HG03095 (cell line): ENCODE results near the gene LRRC37A3.
A peak's percentile ranks its signal among the peaks of the same experiment; 100 is the strongest.
"Not testable (repeated sequence)": the region's sequence is repeated elsewhere in the genome, so short reads cannot be mapped to it uniquely, and the experiment has no call there.

Experiments used
- ATAC-seq: cut with Tn5 transposase; IDR thresholded peaks from one replicate; pipeline ENCODE4 v1.9.1; 2021; ENCODE audit warnings: moderate library complexity; ENCODE audit not compliant: unreplicated experiment

Gene LRRC37A3

DNA sequence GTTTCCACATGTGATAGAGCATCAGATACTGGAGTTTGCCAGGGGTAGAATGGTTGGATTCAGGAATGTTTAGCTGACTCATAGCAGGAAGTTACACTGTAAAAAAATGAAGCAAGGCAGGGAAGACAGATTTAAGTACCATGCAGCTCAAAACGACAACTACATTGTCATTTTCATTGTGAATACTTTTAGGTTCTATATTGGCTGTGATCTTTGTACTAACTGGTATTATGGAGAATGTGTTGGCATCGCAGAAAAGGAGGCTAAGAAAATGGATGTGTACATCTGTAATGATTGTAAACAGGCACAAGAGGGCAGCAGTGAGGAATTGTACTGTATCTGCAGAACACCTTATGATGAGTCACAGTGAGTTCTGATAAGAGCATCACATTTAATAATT lies 8.2 kb upstream of the LRRC37A3 start:
- peak; percentile 54 for ATAC-seq

DNA sequence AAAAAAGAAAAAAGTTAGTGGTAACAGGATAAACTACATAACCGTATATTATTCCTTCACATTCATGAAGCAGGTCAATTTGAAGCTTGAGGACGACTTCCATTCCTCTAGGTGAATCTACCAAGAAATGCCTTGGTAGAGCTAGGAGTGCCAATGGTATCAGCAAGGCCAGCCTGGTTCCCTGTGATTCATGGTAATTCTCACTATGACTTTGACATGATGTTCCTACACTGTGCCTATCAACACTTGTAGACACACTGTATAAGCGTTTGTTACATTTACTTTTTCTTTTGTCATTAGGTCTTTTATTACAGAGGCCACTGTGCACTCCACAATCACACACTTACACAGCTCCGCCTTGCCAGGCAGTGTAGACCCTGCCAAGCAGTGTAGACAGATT lies 7.2 kb upstream of the LRRC37A3 start:
- ATAC-seq: not testable (repeated sequence)

DNA sequence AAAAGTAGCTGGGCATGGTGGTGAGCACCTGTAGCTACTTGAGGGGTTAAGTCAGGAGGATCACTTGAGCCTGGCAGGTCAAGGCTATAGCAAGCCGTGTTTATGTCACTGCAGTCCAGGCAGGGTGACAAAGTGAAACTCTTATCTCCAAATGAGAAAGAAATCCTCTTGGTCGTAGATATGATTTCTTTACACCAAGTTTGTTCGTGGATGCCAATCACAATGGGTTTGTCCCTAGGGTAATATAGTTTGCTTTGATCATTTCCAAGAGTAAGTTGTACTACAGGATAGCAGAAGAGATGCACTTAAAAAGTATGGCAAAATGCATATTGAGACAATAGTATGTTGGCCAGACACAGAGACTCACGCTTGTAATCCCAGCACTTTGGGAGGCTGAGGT lies 6.0 kb upstream of the LRRC37A3 start:
- ATAC-seq: not testable (repeated sequence)

DNA sequence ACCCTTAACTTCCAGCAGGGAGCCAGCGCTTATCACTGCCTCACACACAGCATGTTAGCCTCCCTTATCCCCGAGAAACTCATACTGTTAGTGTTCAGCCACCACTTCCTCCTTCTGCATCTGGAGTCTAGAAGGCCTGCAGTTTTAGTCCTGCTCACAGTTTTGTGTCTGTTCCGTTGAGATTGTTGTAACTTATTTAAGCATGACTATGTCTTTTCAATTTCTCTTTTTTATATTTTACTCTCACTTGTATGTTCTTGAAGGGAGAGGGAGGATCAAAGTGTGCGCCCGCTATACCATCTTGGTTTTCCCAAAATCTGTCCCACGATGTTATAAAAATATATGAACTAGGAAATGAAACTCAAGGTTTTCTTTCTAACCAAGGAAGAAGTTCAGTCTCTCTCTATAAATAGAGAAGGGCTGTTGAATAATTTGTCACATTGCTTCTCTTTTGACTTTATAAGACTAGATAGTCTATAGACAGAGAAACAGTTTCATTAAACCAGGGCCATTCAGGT lies 3.8 kb upstream of the LRRC37A3 start:
- peak; percentile 28 for ATAC-seq

DNA sequence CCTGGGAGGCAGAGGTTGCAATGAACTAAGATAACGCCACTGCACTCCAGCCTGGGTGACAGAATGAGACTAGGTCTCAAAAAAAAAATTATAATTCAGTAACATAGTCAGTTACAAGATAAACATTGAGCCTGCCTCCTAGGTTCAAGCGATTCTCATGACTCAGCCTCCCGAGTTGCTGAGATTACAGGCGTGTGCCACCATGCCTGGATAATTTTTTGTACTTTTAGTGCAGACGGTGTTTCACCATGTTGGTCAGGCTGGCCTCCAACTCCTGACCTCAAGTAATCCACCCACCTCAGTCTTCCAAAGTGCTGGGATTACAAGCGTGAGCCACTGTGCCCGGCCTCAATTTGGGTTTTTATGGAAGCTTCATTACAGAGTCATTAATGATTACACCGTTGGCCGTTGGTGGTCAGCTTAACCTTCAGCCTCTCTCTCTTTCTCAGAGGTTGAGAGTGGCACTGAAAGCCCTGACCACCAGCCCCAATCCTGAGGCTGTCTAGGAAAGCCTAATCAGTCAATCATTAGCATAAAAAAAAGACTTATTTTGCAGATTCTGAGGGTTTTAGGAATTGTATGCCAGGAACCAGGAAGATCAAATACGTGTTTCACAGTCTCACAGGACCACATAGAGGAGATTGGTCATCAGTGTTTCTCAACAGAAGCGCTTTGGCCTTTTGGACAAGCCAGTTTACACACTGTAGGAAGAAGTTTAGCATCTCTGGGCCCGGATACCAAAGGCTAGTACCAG lies 1.3 kb upstream of the LRRC37A3 start:
- no peak for ATAC-seq

DNA sequence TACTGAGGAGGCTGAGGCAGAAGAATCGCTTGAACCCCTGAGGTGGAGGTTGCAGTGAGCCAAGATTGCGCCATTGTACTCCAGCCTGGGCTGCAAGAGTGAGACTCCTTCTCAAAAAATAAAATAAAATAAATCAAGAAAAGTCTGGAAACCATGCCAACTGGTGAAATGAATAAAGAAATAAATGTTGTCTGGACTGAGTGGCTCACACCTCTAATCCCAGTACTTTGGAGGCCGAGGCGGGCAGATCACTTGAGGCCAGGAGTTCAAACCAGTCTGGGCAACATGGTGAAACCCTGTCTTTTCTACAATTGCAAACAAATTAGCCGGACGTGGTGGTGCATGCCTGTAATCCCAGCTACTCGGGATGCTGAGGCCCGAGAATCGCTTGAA lies 744 bp upstream of the LRRC37A3 start:
- ATAC-seq: no peak

DNA sequence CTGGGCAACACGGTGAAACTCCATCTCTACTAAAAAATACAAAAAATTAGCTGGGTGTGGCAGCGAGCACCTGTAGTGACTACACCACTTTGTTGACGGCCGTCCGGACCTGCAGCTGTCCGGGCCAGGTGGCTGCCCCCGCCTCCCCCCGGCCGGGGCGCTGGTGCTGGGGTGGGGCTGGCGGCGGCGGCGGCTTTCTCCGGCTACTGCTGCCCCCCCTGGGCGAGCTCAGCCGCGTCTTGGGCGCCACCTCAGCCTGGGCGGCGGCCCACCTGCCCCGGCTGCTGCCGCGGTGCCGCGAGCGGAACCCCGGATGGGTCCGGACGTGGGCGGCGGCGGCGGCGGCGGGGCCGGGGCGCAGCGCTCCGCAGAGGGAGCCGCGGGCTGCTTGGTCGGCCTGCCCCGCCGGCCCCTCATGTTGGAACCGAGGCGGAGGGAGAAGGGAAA lies 413 bp downstream of the LRRC37A3 start:
- ATAC-seq: peak; percentile 46

DNA sequence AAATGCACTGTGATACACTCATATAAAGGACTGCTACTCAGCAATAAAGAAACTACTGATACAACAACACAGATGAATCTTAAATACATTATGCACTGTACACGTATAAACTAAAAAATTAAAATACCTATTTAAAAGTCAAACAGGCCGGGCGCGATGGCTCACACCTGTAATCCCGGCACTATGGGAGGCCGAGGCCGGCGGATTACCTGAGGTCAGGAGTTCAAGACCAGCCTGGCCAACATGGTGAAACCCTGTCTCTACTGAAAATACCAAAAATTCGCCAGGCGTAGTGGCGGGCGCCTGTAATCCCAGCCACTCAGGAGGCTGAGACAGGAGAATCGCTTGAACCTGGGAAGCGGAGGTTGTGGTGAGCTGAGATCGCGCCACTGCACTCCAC lies 1.7 kb downstream of the LRRC37A3 start:
- not testable (repeated sequence) for ATAC-seq

DNA sequence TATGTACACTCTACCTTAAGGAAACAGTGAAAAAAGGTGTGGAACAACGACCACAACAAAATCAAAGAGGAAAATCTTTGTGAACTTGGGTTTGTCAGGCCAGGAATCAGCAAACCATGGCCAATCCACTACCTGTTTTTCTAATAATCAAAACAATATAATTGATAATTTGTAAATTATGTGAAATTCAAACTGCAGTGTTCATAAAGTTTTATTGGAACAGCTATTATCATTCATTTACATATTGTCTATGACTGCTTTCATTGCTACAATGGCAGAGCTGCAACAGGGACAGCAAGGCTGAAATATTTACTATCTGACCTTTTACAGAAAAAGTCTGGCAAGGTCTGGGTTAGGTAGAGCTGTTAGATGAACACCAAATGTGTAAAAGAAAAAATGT lies 4.0 kb downstream of the LRRC37A3 start:
- ATAC-seq: not testable (repeated sequence)

DNA sequence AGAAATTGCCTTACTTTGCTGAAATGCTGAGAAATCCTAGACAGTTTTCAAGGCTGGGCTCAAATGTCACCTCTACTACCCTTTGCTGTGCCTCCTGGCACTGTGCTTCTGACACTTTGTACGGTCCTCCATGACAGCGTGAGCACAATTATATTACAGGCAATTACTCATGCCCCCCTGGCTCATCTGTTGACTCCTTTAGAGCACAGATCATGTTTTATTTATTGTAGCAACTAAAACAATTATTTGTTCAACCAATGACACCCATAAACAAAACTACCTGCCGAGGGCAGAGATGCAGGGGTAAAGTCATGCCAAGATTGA lies 9.1 kb downstream of the LRRC37A3 start:
- not testable (repeated sequence) for ATAC-seq

DNA sequence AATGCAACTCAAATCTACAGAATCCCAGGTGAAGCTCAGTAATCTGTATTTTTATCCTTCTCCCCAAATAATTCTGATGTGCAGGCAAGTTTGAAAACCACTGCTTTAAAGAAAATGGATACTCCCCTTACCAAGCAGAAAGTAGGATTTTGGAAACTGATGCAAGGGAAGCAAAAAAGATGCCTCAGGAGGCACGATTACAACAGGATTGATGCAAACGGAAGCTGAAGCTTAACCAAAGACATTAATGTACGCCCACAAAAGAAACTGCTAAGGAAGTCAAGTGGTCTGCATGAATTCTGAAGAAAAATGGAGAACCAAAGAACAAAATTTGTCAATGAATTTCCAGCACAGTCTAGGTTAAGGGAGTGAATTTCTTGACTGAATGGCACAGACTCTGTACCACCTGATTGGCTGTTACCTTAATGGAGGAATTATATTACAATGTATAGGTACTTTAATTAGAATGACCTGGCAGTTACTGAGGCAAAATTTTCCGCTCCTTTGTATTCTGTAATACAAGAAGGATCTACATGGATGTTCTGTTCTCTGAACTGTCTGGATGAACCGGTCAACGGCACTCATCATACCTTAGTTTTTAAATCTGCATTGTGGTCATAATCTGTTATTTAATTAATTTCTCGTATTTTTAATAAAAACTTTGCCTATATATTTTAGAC lies 9.6 kb downstream of the LRRC37A3 start:
- not testable (repeated sequence) for ATAC-seq

DNA sequence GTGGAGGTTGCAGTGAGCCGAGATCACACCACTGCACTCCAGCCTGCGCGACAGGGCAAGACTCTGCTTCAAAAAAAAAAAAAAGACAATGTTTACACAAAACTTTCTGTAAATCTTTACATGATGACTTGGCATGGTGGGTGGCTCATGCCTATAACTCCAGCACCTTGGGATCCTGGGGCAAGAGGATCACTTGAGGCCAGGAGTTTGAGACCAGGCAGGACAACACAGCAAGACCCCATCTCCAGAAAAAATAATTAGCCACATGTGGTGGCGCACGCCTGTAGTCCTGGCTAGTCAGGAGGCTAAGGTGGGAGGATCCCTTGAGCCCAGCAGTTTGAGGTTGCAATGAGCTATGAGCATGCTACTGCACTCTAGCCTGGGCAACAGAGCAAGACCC lies 15.2 kb downstream of the LRRC37A3 start:
- not testable (repeated sequence) for ATAC-seq

DNA sequence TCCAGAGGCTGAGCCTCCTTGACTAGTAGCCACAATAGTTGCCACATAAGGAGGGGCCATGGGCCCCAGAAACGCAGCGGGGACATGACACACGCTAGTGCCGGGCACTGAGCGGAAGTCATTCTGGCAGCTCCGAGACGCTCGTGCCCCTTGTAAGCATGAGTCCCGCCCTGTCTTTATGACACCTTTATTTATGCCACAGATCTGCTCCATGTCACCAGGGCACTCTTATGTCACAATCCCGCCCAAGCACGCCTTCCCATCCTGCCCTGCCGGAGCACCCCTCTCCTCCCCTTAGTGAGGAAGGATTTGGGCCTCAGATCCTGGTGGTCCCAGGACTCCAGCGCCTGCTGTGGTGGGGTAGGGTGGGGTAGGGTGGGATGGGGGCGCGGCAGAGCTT lies 22.1 kb downstream of the LRRC37A3 start:
- not testable (repeated sequence) for ATAC-seq

DNA sequence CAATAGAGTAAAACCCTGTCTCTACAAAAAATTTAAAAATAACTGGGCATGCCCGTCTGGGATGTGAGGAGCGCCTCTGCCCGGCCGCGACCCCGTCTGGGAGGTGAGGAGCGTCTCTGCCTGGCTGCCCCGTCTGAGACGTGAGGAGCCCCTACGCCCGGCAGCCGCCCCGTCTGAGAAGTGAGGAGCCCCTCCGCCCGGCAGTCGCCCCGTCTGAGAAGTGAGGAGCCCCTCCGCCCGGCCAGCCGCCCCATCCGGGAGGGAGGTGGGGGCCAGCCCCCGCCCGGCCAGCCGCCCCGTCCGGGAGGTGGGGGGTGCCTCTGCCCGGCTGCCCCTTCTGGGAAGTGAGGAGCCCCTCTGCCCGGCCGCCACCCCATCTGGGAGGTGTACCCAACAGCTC lies 45.1 kb downstream of the LRRC37A3 start:
- not testable (repeated sequence) for ATAC-seq

DNA sequence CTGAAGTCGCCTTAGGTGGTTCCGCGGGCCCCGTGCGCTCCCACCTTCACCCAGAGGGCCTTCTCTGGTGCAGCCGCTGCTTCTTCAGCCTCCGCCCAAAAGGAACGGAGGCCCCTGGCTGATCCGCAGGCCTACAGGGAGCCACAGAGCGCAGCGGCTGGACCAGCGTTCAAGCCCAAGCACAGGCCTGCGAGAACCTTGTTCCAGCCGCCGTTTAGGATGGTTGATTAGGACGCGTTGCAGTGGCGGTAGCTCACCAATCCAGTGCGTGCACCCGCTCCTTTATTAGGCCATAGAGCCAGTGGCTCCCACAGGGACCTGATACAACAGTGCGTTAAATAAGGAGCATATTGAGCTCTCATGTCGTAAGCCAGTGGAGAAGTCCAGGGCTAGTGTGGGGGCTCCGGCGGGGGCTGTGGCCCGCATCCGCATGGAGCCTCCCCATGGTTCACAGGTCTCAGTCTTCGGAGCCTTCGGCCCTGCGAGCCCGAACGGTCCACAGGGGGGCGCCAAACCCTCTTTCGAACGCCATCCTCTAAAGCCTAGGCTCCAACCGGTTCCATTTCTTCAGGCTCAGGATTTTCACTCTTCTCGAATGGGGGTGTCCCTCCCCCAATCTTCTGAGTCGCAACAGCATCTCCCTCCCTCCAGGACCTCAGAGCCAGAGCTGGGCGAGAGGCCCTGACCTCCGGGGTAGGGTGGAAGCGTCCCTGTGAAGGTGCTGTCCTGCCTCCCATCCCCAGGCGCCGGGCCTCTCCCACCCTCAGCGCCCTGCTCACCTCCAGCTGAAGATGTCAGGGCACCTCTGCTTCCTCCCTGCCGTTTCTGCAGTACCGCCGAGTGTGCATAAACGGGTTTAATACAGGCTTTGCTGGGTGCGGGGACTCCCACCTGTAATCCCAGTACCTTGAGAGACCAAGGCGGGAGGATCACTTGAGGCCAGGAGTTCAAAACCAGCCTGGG lies 71.5 kb downstream of the LRRC37A3 start:
- not testable (repeated sequence) for ATAC-seq

DNA sequence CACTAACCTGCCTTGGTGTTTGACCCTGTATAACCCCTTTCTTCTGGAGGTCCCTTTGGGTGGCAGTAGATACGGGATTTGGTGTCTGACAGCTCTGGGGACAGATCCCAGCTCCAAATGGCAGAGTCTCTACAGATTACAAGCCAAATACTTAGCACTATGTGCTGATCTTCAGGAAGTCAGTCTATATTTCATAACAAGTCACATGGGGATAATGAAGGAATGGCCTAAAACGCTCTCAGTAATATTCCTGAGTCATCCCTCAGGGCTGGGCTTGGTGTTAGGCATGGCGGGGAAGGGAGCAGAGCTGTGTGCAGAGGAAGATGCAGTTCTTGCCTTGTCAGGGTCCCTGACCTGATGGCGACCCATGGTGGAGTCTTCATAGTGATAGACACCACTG lies 72.4 kb downstream of the LRRC37A3 start:
- ATAC-seq: not testable (repeated sequence)

DNA sequence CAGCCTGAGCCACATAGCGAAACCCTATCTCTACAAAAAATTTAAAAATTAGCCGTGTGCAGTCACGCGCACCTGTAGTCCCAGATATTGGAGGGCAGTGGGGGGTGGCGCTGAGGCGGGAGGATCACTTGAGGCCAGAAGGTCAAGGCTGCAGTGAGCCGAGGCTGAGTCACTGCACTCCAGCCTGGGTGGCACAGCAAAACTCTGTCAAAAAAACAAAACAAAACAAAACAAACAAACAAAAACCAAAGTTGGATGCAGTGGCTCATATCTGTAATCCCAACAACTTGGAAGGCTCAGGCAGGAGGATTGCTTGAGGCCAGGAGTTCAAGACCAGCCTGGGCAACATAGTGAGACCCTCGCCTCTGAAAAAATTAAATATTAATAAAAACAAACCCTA lies 75.4 kb downstream of the LRRC37A3 start:
- not testable (repeated sequence) for ATAC-seq

DNA sequence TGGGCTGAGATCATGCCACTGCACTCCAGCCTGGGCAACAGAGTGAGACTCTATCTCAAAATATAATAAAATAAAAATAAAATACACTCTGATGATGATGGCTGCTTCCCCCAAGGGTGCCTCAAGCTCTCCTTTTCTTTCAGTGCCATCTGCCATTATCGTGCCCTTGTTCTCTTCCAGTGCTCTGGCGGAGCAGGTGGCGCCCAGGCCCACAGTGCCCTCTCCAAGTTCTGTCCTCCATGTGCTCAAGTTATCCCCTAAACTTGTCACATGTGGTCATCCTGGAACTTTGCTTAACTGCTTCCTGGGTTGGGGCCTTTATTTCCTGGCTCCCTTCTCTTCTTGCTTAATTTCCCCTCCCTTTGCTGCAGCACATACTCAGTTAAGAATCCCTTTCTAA lies 76.4 kb downstream of the LRRC37A3 start:
- not testable (repeated sequence) for ATAC-seq

DNA sequence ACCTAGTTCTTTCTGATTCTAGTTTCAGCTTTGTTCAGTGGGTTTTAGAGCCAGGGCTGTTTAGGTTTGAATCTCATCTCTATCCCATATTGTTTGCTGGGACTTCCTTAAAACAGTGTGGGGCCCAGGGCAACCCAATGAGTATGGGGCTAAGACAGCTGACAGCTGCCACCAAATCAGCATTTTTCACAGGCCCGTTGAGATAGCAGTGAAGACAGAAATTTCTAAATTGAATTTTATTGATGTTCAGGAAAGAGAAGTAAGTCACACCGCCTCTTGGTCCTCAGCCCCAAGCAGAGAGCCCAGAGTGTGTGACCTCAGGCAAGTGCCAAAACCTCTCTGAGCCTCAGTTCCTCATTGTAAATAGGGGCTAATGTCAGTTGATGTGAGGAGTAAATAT lies 78.3 kb downstream of the LRRC37A3 start:
- not testable (repeated sequence) for ATAC-seq

DNA sequence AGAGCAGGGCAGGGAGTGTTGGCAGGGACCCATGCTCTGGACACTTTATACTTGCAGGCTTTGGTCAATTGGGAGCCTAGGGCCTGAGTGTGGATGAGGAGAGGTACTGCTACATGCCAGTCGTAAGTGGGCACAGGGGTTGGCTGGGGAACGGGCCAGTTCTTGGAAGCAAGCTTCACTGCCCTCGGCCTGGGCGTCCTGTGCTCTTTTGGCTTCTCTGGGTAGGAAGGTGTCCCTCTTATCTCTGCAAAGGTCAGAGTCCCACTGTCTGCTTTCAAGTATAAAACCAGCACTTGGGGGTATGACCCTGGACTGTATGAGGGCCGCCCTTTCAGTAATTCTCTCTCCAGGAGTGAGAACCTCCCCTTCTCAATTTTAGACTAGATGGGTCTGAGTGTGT lies 80.8 kb downstream of the LRRC37A3 start:
- ATAC-seq: not testable (repeated sequence)
